Immature natural killer cell (primary cell): ENCODE data around the gene SLC29A1. TPM values are rescaled to one million over a fixed set of nuclear protein-coding genes. Genes with fewer than 3 reads are reported as not detected.

Experiments used
- DNase-seq, 3 donors: peaks; one replicate each; pipeline ENCODE4 v3.0.0; 2022; ENCODE audit warnings: mixed read lengths in 1 of 3
- H3K27ac Mint-ChIP-seq, 6 donors: one replicate each; pipeline ENCODE4 v1.8.0; 2020; ENCODE audit warnings: mixed read lengths in 6 of 6, mild to moderate bottlenecking in 5 of 6, inconsistent platforms in 4 of 6, moderate library complexity in 3 of 6
- H3K27me3 Mint-ChIP-seq, 3 donors: one replicate each; pipeline ENCODE4 v1.8.0; 2020 to 2021; ENCODE audit warnings: low read depth in 3 of 3, mild to moderate bottlenecking in 3 of 3, mixed read lengths in 3 of 3, moderate library complexity in 3 of 3, inconsistent platforms in 1 of 3
- H3K36me3 Mint-ChIP-seq, 3 donors: one replicate each; pipeline ENCODE4 v1.8.0; 2020; ENCODE audit warnings: mixed read lengths in 3 of 3, inconsistent platforms in 2 of 3, mild to moderate bottlenecking in 2 of 3
- H3K4me1 Mint-ChIP-seq, 2 donors: one replicate each; pipeline ENCODE4 v1.8.0; 2020; ENCODE audit warnings: inconsistent platforms in 2 of 2, mild to moderate bottlenecking in 2 of 2, mixed read lengths in 2 of 2, moderate library complexity in 1 of 2
- H3K4me3 Mint-ChIP-seq, 5 donors: one replicate each; pipeline ENCODE4 v1.8.0; 2020; ENCODE audit warnings: mild to moderate bottlenecking in 5 of 5, mixed read lengths in 5 of 5, inconsistent platforms in 3 of 5, moderate library complexity in 3 of 5
- H3K9me3 Mint-ChIP-seq, 6 donors: one replicate each; pipeline ENCODE4 v1.8.0; 2020; ENCODE audit warnings: mild to moderate bottlenecking in 6 of 6, mixed read lengths in 6 of 6, inconsistent platforms in 4 of 6, moderate library complexity in 3 of 6
- polyA plus RNA-seq, 3 donors: library from polyadenylated mRNA; unstranded; fragments of 300-500 nt; fragmentation: Illumina TruSeq; gene quantifications; one replicate each; pipeline ENCODE4 v1.2.3, GENCODE V29; 2021

The SLC29A1 gene
- polyA plus RNA-seq, 3 donors from 2014 or later = 1.5 to 3.0 (median 1.8) TPM

DNA sequence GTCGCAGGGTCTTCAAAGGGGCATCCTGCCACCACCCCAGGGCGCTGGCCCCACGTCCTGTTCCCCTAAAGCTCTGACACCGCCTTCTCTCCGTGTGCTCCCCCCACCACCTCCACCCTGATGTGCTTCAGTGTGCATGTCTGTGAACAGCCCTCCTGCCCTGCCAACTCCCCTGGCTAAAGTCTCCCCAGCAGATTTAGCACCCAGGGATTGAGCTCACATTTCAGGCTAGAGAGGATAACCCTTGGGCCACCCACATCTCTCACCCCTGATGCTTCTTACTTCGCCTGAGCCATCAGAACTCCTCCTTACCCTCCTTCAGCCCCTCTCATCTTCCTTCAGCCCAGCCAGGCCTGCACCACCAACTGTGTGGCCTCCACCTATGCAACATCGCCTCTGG, 54.4 kb downstream of the SLC29A1 start:
- peaks cover 2 to 6% of the 10 kb centered on the region in 2 donors for H3K4me1 Mint-ChIP-seq
- no peaks in the 10 kb centered on the region for H3K9me3 Mint-ChIP-seq
- DNase-seq = no peak
- H3K27me3 Mint-ChIP-seq = peaks cover 10 to 41% (median 18%) of the 10 kb centered on the region in 3 donors
- peaks cover 0 to 4% (median 0%) of the 10 kb centered on the region in 3 donors for H3K36me3 Mint-ChIP-seq
- no peak overlapping the region for H3K4me3 Mint-ChIP-seq
- no peak overlapping the region for H3K27ac Mint-ChIP-seq

DNA sequence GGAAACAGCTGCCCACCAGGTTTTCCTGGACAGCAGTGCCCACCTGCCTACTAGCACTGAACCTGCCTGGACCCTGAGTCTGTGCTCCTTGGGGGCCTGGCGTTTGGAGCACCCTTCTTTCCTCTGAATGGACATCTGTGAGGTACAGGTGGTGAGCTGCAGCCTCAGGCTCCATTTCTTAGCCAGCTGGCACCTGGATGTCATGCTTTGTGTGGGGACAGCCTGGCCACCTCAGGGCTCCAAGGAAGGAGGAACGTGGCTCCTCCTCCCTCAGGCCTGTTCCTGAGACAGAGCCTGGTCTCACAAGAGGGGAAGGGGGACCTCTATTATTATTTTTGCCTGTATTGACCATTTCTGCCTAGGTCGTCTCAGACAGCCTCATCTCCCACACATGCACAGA, 54.9 kb downstream of the SLC29A1 start:
- H3K4me1 Mint-ChIP-seq = peaks cover 2 to 6% of the 10 kb centered on the region in 2 donors
- DNase-seq = no peak
- peaks cover 0 to 4% (median 0%) of the 10 kb centered on the region in 3 donors for H3K36me3 Mint-ChIP-seq
- no peak overlapping the region for H3K4me3 Mint-ChIP-seq
- peaks cover 9 to 40% (median 18%) of the 10 kb centered on the region in 3 donors for H3K27me3 Mint-ChIP-seq
- no peaks in the 10 kb centered on the region for H3K9me3 Mint-ChIP-seq
- no peak overlapping the region for H3K27ac Mint-ChIP-seq

DNA sequence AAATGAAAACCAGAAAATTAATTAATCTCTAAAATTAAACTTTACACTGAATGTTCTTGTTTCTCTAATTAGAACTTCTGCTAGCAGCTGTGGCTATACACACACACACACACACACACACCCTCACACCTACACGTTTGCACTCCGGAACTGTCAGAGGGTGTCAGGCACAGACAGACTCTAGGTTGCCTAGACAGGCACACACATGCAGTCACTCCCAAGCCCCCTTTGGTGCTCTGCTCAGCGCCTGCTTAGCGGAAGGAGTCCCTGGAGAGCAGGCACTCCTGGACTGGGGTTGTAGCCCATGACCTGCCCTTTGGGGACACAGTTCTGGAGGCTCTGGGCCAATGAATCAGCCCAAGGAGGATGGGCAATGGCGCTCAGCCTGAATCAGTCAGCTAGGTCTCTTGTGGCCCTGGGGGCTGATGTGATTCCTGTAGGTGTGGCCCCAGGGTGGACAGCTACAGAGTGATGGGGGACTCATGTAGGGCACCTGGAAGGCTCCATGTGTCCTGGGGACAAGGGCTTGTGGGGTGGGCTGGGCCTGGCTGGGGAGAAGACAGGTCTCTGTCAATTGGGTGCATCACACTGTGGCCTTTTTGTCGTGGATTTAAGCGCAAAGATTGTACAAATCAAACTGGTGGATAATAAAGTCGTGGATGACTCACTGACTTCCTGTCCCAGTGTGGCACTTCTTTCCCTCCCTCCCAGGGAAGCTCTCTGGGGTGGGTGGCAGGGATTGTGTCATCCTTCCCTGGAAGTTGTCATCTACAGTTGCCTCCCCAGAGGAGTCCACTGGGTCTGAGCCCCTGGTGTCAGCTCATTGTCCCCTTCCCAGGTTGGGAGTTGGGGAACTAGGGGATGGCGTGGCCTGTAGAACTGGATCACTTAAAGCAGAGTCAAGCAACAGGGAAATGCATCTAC, 55.6 kb downstream of the SLC29A1 start:
- H3K27ac Mint-ChIP-seq = no peak overlapping the region
- no peak for DNase-seq
- H3K27me3 Mint-ChIP-seq = peaks cover 10 to 38% (median 19%) of the 10 kb centered on the region in 3 donors
- no peak overlapping the region for H3K4me3 Mint-ChIP-seq
- H3K36me3 Mint-ChIP-seq = peaks cover 0 to 4% (median 0%) of the 10 kb centered on the region in 3 donors
- peaks cover 2 to 6% of the 10 kb centered on the region in 2 donors for H3K4me1 Mint-ChIP-seq
- H3K9me3 Mint-ChIP-seq = no peaks in the 10 kb centered on the region

Other genes starting within 250 kb of the SLC29A1 start
- gene MRPL14, start 96.1 kb upstream of the SLC29A1 start, polyA plus RNA-seq = 100 to 1,000 TPM; 107 to 178 (median 120) TPM
- gene TMEM63B, start 96.0 kb upstream of the SLC29A1 start, polyA plus RNA-seq = 1 to 10 TPM in 2 of 3 donors, under 1 TPM in 1; 0.25 to 1.7 (median 1.5) TPM
- under 1 TPM in 1 of 3 donors, not detected in 2; 0.29 TPM for gene CAPN11, start 64.8 kb upstream of the SLC29A1 start, polyA plus RNA-seq
- not detected for gene MYMX, start 6.7 kb upstream of the SLC29A1 start, polyA plus RNA-seq
- 100 to 1,000 TPM; 185 to 309 (median 280) TPM for gene HSP90AB1, start 23.5 kb downstream of the SLC29A1 start, polyA plus RNA-seq
- 100 to 1,000 TPM in 1 of 3 donors, 10 to 100 TPM in 2; 64.1 to 119 (median 69.1) TPM for gene SLC35B2, start 33.9 kb downstream of the SLC29A1 start, polyA plus RNA-seq
- 1 to 10 TPM; 3.8 to 8.4 (median 8.3) TPM for gene NFKBIE, start 42.0 kb downstream of the SLC29A1 start, polyA plus RNA-seq
- gene TMEM151B, start 46.9 kb downstream of the SLC29A1 start, polyA plus RNA-seq = not detected
- 10 to 100 TPM in 1 of 3 donors, 1 to 10 TPM in 2; 3.1 to 12.4 (median 5.0) TPM for gene AARS2, start 89.8 kb downstream of the SLC29A1 start, polyA plus RNA-seq
- gene SPATS1, start 119.1 kb downstream of the SLC29A1 start, polyA plus RNA-seq = not detected
- 10 to 100 TPM in 2 of 3 donors, 1 to 10 TPM in 1; 8.1 to 16.6 (median 10.6) TPM for gene CDC5L, start 164.1 kb downstream of the SLC29A1 start, polyA plus RNA-seq